ENCODE results near the gene SV2C. TPM values are rescaled to one million over a fixed set of nuclear protein-coding genes. Genes with fewer than 3 reads are reported as not detected.

SV2C gene
- total and polyA plus RNA-seq, 2 of the 13 experiments (the other 11 are each of a cell fraction or from before 2014, with no cell fraction given): not detected

DNA sequence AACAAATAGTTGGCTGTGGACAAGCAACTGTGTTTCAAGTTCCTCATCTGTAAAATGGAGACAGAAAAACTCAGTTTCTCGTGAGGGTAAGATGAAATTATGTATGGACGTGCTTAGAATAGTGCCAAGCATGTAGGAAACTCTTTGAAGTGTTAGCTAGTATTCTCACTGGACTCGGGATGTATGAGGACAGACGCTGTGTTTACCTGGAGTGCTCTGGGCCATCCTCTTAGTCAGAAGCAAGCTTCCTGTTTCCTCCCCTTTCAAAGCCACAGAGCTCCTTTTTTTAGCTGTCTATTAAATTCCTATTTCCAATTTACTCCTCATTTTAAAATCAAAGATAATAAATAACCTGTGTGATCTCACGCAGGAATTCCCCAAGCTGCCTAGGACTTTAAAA is 296.1 kb downstream of the SV2C start (continued):
- no peak for TF ChIP-seq CC2D1A (CRISPR knock-in tag; IDR thresholded peaks at IDR 0.05)
- TF ChIP-seq, protein P1, sequence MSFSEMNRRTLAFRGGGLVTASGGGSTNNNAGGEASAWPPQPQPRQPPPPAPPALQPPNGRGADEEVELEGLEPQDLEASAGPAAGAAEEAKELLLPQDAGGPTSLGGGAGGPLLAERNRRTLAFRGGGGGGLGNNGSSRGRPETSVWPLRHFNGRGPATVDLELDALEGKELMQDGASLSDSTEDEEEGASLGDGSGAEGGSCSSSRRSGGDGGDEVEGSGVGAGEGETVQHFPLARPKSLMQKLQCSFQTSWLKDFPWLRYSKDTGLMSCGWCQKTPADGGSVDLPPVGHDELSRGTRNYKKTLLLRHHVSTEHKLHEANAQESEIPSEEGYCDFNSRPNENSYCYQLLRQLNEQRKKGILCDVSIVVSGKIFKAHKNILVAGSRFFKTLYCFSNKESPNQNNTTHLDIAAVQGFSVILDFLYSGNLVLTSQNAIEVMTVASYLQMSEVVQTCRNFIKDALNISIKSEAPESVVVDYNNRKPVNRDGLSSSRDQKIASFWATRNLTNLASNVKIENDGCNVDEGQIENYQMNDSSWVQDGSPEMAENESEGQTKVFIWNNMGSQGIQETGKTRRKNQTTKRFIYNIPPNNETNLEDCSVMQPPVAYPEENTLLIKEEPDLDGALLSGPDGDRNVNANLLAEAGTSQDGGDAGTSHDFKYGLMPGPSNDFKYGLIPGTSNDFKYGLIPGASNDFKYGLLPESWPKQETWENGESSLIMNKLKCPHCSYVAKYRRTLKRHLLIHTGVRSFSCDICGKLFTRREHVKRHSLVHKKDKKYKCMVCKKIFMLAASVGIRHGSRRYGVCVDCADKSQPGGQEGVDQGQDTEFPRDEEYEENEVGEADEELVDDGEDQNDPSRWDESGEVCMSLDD (CRISPR knock-in tag; IDR thresholded peaks at IDR 0.05; ENCODE audit: borderline replicate concordance): no peak
- TF ChIP-seq ZNF891 (CRISPR knock-in tag; IDR thresholded peaks at IDR 0.05): no peak
- TF ChIP-seq ADNP (CRISPR knock-in tag; IDR thresholded peaks at IDR 0.05): no peak
- TF ChIP-seq REL (CRISPR knock-in tag; conservative IDR thresholded peaks at IDR 0.05): no peak
- TF ChIP-seq, protein P2, sequence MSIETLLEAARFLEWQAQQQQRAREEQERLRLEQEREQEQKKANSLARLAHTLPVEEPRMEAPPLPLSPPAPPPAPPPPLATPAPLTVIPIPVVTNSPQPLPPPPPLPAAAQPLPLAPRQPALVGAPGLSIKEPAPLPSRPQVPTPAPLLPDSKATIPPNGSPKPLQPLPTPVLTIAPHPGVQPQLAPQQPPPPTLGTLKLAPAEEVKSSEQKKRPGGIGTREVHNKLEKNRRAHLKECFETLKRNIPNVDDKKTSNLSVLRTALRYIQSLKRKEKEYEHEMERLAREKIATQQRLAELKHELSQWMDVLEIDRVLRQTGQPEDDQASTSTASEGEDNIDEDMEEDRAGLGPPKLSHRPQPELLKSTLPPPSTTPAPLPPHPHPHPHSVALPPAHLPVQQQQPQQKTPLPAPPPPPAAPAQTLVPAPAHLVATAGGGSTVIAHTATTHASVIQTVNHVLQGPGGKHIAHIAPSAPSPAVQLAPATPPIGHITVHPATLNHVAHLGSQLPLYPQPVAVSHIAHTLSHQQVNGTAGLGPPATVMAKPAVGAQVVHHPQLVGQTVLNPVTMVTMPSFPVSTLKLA (IDR thresholded peaks at IDR 0.05): no peak
- TF ChIP-seq, protein P3, sequence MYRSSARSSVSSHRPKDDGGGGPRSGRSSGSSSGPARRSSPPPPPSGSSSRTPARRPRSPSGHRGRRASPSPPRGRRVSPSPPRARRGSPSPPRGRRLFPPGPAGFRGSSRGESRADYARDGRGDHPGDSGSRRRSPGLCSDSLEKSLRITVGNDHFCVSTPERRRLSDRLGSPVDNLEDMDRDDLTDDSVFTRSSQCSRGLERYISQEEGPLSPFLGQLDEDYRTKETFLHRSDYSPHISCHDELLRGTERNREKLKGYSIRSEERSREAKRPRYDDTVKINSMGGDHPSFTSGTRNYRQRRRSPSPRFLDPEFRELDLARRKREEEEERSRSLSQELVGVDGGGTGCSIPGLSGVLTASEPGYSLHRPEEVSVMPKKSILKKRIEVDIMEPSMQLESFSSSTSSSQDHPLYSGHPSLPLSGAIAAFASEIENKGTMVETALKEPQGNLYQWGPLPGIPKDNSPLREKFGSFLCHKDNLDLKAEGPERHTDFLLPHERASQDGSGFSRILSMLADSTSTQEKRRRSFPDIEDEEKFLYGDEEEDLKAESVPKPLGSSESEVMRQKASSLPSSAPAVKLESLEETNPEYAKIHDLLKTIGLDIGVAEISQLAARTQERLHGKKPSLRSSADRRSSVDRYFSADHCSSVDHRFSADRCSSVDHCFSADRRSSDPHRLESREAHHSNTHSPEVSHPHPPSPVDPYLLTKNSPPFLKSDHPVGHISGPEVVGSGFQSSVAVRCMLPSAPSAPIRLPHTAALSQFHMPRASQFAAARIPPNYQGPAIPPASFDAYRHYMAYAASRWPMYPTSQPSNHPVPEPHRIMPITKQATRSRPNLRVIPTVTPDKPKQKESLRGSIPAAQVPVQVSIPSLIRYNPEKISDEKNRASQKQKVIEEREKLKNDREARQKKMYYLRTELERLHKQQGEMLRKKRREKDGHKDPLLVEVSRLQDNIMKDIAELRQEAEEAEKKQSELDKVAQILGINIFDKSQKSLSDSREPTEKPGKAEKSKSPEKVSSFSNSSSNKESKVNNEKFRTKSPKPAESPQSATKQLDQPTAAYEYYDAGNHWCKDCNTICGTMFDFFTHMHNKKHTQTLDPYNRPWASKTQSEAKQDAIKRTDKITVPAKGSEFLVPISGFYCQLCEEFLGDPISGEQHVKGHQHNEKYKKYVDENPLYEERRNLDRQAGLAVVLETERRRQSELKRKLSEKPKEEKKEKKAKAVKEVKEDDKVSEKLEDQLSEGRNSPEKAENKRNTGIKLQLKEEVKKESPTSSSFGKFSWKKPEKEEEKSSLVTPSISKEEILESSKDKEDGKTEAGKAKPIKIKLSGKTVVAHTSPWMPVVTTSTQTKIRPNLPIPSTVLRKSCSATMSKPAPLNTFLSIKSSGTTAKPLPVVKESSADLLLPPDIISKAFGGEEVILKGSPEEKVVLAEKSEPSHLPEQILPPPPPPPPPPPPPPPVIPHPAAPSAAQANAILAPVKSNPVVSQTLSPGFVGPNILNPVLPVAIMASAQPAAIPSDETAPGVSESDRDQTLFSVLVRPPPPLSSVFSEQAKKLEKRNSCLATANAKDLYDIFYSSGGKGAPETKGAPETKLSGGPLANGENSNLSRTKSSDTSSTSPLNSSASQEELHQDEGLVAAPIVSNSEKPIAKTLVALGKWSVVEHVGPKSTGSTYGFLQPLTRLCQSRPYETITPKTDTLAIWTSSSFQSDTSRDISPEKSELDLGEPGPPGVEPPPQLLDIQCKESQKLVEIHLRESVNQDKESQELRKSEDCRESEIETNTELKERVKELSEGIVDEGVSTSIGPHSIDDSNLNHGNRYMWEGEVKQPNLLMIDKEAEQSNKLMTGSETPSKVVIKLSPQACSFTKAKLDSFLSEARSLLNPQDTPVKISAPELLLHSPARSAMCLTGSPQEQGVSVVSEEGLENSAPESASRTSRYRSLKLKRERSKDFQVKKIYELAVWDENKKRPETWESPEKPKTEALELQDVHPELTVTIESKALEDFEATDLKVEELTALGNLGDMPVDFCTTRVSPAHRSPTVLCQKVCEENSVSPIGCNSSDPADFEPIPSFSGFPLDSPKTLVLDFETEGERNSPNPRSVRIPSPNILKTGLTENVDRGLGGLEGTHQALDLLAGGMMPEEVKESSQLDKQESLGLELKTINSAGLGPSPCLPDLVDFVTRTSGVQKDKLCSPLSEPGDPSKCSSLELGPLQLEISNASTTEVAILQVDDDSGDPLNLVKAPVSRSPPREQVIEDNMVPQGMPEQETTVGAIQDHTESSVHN (CRISPR knock-in tag; IDR thresholded peaks at IDR 0.05): no peak
- TF ChIP-seq THAP11 (CRISPR knock-in tag; IDR thresholded peaks at IDR 0.05): no peak
- no peak for TF ChIP-seq NFYC (CRISPR knock-in tag; IDR thresholded peaks at IDR 0.05)
- no peak for TF ChIP-seq ZNF780A (CRISPR knock-in tag; IDR thresholded peaks at IDR 0.05)
- no peak for TF ChIP-seq ZNF709 (CRISPR knock-in tag; IDR thresholded peaks at IDR 0.05)
- no peak for TF ChIP-seq XBP1 (CRISPR knock-in tag; IDR thresholded peaks at IDR 0.05)
- no peak for TF ChIP-seq SRSF1 (optimal IDR thresholded peaks at IDR 0.05; ENCODE audit: low read depth, low read length)
- TF ChIP-seq ZNF543 (CRISPR knock-in tag; IDR thresholded peaks at IDR 0.05): no peak
- no peak for TF ChIP-seq GABPA (IDR thresholded peaks at IDR 0.05; ENCODE audit: low read depth, low read length)
- TF ChIP-seq GABPA (CRISPR knock-in tag; IDR thresholded peaks at IDR 0.05; ENCODE audit: low read depth): peak; percentile 57
- no peak for TF ChIP-seq ZNF747 (CRISPR knock-in tag; IDR thresholded peaks at IDR 0.05; ENCODE audit: borderline replicate concordance)
